ENCODE data around the gene ANXA1. TPM values are rescaled to one million over a fixed set of nuclear protein-coding genes. Genes with fewer than 3 reads are reported as not detected.

ANXA1 gene
- total RNA-seq, 6 experiments from 2014 or later: 3.2 to 16.8 (median 12.5) TPM

- Histone ChIP-seq H3K4me1 (peaks cover 0 to 2% (median 0%) of the 10 kb centered on the region in 4 donors), H3K9me3 (no peaks in the 10 kb centered on the region), H3K36me3 (no peaks in the 10 kb centered on the region), H3K27ac (peak overlapping the region; percentile 27 to 44 (median 28)), H3K4me3 (peak overlapping the region; percentile 8 to 22 (median 11)), H3K27me3 (no peaks in the 10 kb centered on the region)
- TF ChIP-seq POLR2A (IDR thresholded peaks at IDR 0.05) (no peak), CTCF (IDR thresholded peaks at IDR 0.05) (no peak)
- ATAC-seq: no peak
- DNase-seq: no peak
- intact Hi-C loops (cut with DNase I): no loop called here
Measured at GRCh38 chr9:73152543-73152844, 829 bp downstream of the ANXA1 start.

GRCh38 chr9:73152953-73153352 is 1.3 kb downstream of the ANXA1 start:
- peaks cover 0 to 2% (median 0%) of the 10 kb centered on the region in 4 donors for H3K4me1 ChIP-seq
- ATAC-seq (peak in 3 of 4 donors; percentile 39 to 55 (median 54)), DNase-seq (no peak)
- intact Hi-C loops (cut with DNase I): no loop called here
- peak overlapping the region in 2 of 3 donors; percentile 28 to 42 for H3K27ac ChIP-seq
- TF ChIP-seq CTCF (IDR thresholded peaks at IDR 0.05): no peak
- no peak for TF ChIP-seq POLR2A (IDR thresholded peaks at IDR 0.05)
- H3K9me3 ChIP-seq: no peaks in the 10 kb centered on the region
- H3K4me3 ChIP-seq: peak overlapping the region in 2 of 3 donors; percentile 16 to 22
- WGBS (ENCODE audit: insufficient coverage, low coverage, low lambda C conversion rate, missing lambda C conversion rate): 49% methylated on average over 2 of the region's 2 CpGs
- H3K27me3 ChIP-seq: no peaks in the 10 kb centered on the region
- no peaks in the 10 kb centered on the region for H3K36me3 ChIP-seq

- Histone ChIP-seq H3K27me3 (no peaks in the 10 kb centered on the region), H3K36me3 (no peaks in the 10 kb centered on the region), H3K9me3 (no peaks in the 10 kb centered on the region), H3K27ac (peak overlapping the region in 1 of 3 donors; percentile 42), H3K4me1 (no peaks in the 10 kb centered on the region), H3K4me3 (no peak overlapping the region)
- DNase-seq (no peak), ATAC-seq (peak; percentile 20 to 49 (median 30))
- 42% methylated on average over 4 of the region's 4 CpGs for WGBS (ENCODE audit: insufficient coverage, low coverage, low lambda C conversion rate, missing lambda C conversion rate)
- intact Hi-C loops (cut with DNase I): no loop called here
- TF ChIP-seq POLR2A (IDR thresholded peaks at IDR 0.05) (no peak), CTCF (IDR thresholded peaks at IDR 0.05) (no peak)
Measured at GRCh38 chr9:73153793-73154227, 2.1 kb downstream of the ANXA1 start.

- no peaks in the 10 kb centered on the region for H3K9me3 ChIP-seq
- H3K27me3 ChIP-seq: no peaks in the 10 kb centered on the region
- intact Hi-C loops (cut with DNase I): no loop called here
- ATAC-seq (no peak), DNase-seq (no peak)
- no peaks in the 10 kb centered on the region for H3K4me1 ChIP-seq
- H3K27ac ChIP-seq: peak overlapping the region in 1 of 3 donors; percentile 42
- no peaks in the 10 kb centered on the region for H3K36me3 ChIP-seq
- no peak overlapping the region for H3K4me3 ChIP-seq
- 77% methylated on average over 6 of the region's 8 CpGs for WGBS (ENCODE audit: insufficient coverage, low coverage, low lambda C conversion rate, missing lambda C conversion rate)
- TF ChIP-seq CTCF (IDR thresholded peaks at IDR 0.05): no peak
- no peak for TF ChIP-seq POLR2A (IDR thresholded peaks at IDR 0.05)
Measured at GRCh38 chr9:73154271-73154670, 2.6 kb downstream of the ANXA1 start.

- Histone ChIP-seq H3K4me1 (no peaks in the 10 kb centered on the region), H3K27ac (peak overlapping the region in 1 of 3 donors; percentile 33)
Measured at GRCh38 chr9:73154722-73155121, 3.1 kb downstream of the ANXA1 start.

More at GRCh38 chr9:73154722-73155121, 3.1 kb downstream of the ANXA1 start:
- intact Hi-C loops (cut with DNase I): no loop called here
- TF ChIP-seq POLR2A (IDR thresholded peaks at IDR 0.05) (no peak), CTCF (IDR thresholded peaks at IDR 0.05) (no peak)
- Histone ChIP-seq H3K36me3 (no peaks in the 10 kb centered on the region), H3K9me3 (no peaks in the 10 kb centered on the region), H3K27me3 (no peaks in the 10 kb centered on the region), H3K4me3 (no peak overlapping the region)
- 89% methylated on average over 2 of the region's 2 CpGs for WGBS (ENCODE audit: insufficient coverage, low coverage, low lambda C conversion rate, missing lambda C conversion rate)
- ATAC-seq (peak in 3 of 4 donors; percentile 24 to 33 (median 31)), DNase-seq (no peak)

Data from right lobe of liver (tissue), 6 donors.